GM12878 (cell line): ENCODE measurements around the gene AKAP12. TPM values are rescaled to one million over a fixed set of nuclear protein-coding genes. Genes with fewer than 3 reads are reported as not detected.

Experiments used
- ATAC-seq: fragments of 200-7000 bp; cut with Tn5 transposase; 3 replicates; pipeline ENCODE4 v1.9.1; 2020; ENCODE audit warnings: mild to moderate bottlenecking, moderate library complexity
- BruUV-seq: library from RNA; stranded (reverse); fragments of 400-500 nt; replicated peaks from 2 replicates; lab custom pipeline; 2021; lab: Mats Ljungman, UMichigan
- CTCF ChIA-PET: fragments of 300-600 bp; sonication (Branson Sonifier 250); formaldehyde crosslinking; extraction: SDS; loops from one replicate; lab custom pipeline; 2021; ENCODE audit warnings: inconsistent platforms; lab: Yijun Ruan, JAX
- POLR2A ChIA-PET: fragments of 350-600 bp; formaldehyde crosslinking; extraction: SDS; loops from one replicate; lab custom pipeline; 2021; ENCODE audit warnings: inconsistent platforms; lab: Charles Lee
- RAD21 ChIA-PET: fragments of 300-600 bp; sonication (Branson Sonifier 250); formaldehyde crosslinking; loops from one replicate; lab custom pipeline; 2023; ENCODE audit warnings: antibody characterized with exemption; ENCODE audit not compliant: unreplicated experiment; lab: Charles Lee
- SMC1A ChIA-PET: fragments of 300-600 bp; sonication (Branson Sonifier 250); formaldehyde crosslinking; loops from one replicate; lab custom pipeline; 2023; ENCODE audit not compliant: unreplicated experiment, uncharacterized antibody; lab: Charles Lee
- DNase-seq: peaks from one replicate; pipeline ENCODE4 v3.0.0-alpha.2; 2011; ENCODE audit warnings: low read depth, low spot score
- FAIRE-seq: peaks from 3 replicates; lab custom pipeline; 2011; peaks lifted over from hg19 to GRCh38; lab: Jason Lieb, UNC
- H2AFZ ChIP-seq: 2 replicates; pipeline ENCODE4 v1.6.0; 2011; ENCODE audit warnings: low read depth, low read length, control low read depth; ENCODE audit not compliant: control insufficient read depth
- H3K27ac ChIP-seq: 2 replicates; pipeline ENCODE4 v1.5.1; 2011; ENCODE audit warnings: control low read depth; ENCODE audit not compliant: control insufficient read depth, insufficient read depth
- H3K27me3 ChIP-seq, 2 experiments: replicated peaks in 1 of 2; 2 replicates each; pipeline versions ENCODE4 v1.6.0 to v1.6.1; 2011; ENCODE audit warnings: low read length in 1 of 2; ENCODE audit not compliant: control insufficient read depth in 2 of 2, insufficient read depth in 2 of 2
- H3K36me3 ChIP-seq, 2 experiments: 2 replicates each; pipeline ENCODE4 v1.5.1; 2011; ENCODE audit warnings: low read length in 1 of 2; ENCODE audit not compliant: control insufficient read depth in 2 of 2, insufficient read depth in 2 of 2
- H3K4me1 ChIP-seq: 2 replicates; pipeline ENCODE4 v1.6.1; 2011; ENCODE audit warnings: mild to moderate bottlenecking, low read length, moderate library complexity, mixed read lengths; ENCODE audit not compliant: control insufficient read depth, insufficient read depth
- H3K4me2 ChIP-seq: 2 replicates; pipeline ENCODE4 v1.6.0; 2011; ENCODE audit warnings: control low read depth; ENCODE audit not compliant: control insufficient read depth, insufficient read depth
- H3K4me3 ChIP-seq: fragments of 200-600 bp; sonication (generic); 2 replicates; pipeline ENCODE4 v1.5.1; 2016
- H3K79me2 ChIP-seq: 2 replicates; pipeline ENCODE4 v1.6.0; 2011; ENCODE audit warnings: low read length; ENCODE audit not compliant: control insufficient read depth, insufficient read depth
- H3K9ac ChIP-seq: 2 replicates; pipeline ENCODE4 v1.8.0; 2011; ENCODE audit warnings: low read length, control low read depth, mixed read lengths; ENCODE audit not compliant: control insufficient read depth, insufficient read depth
- H3K9me3 ChIP-seq: replicated peaks from 3 replicates; pipeline ENCODE4 v1.5.1; 2011; ENCODE audit warnings: mild to moderate bottlenecking, low read length; ENCODE audit not compliant: control insufficient read depth, insufficient read depth
- H4K20me1 ChIP-seq: 2 replicates; pipeline ENCODE4 v1.6.0; 2011; ENCODE audit not compliant: control insufficient read depth, insufficient read depth
- BACH1 ChIP-seq: fragments of 450-650 bp; IDR thresholded peaks from 2 replicates; pipeline ENCODE4 v1.6.1; 2017; ENCODE audit warnings: mild to moderate bottlenecking, borderline replicate concordance
- BMI1 ChIP-seq: fragments of 450-650 bp; IDR thresholded peaks from 2 replicates; pipeline ENCODE4 v1.6.1; 2016; ENCODE audit warnings: mild to moderate bottlenecking, moderate library complexity, borderline replicate concordance
- GATAD2B ChIP-seq: fragments of 450-650 bp; conservative IDR thresholded peaks from 2 replicates; pipeline ENCODE4 v1.6.1; 2017; ENCODE audit warnings: low read depth, mild to moderate bottlenecking, moderate library complexity
- HDGF ChIP-seq: fragments of 450-650 bp; IDR thresholded peaks from 2 replicates; pipeline ENCODE4 v1.6.1; 2016; ENCODE audit warnings: antibody characterized with exemption
- MEF2B ChIP-seq: fragments of 450-650 bp; IDR thresholded peaks from 2 replicates; pipeline ENCODE4 v1.6.1; 2018; ENCODE audit warnings: mild to moderate bottlenecking, moderate library complexity; ENCODE audit not compliant: partially characterized antibody, poor library complexity, severe bottlenecking
- MTA2 ChIP-seq: fragments of 450-650 bp; IDR thresholded peaks from 2 replicates; pipeline ENCODE4 v1.6.1; 2016; ENCODE audit warnings: low read depth, mild to moderate bottlenecking, moderate library complexity
- MXI1 ChIP-seq: fragments of 150-350 bp; IDR thresholded peaks from 2 replicates; pipeline ENCODE4 v1.6.1; 2011; ENCODE audit warnings: low read depth, mild to moderate bottlenecking, inconsistent platforms, low read length, improper control_type of control experiment
- RAD21 ChIP-seq: IDR thresholded peaks from 2 replicates; pipeline ENCODE4 v1.6.1; 2011; ENCODE audit warnings: mild to moderate bottlenecking, low read depth, low read length, moderate library complexity; ENCODE audit not compliant: insufficient read depth
- SMARCA5 ChIP-seq: fragments of 450-650 bp; IDR thresholded peaks from 2 replicates; pipeline ENCODE4 v1.6.1; 2017; ENCODE audit warnings: mild to moderate bottlenecking
- SUPT20H ChIP-seq: IDR thresholded peaks from 2 replicates; pipeline ENCODE4 v1.6.1; 2011; ENCODE audit warnings: low read depth, mild to moderate bottlenecking, low read length, moderate library complexity, borderline replicate concordance; ENCODE audit not compliant: control insufficient read depth
- TAF1 ChIP-seq: IDR thresholded peaks from 2 replicates; pipeline ENCODE4 v1.6.1; 2011; ENCODE audit warnings: mild to moderate bottlenecking, low read depth, low read length, borderline replicate concordance
- TCF7 ChIP-seq: IDR thresholded peaks from 2 replicates; pipeline ENCODE4 v1.6.1; 2014; ENCODE audit warnings: antibody characterized with exemption, borderline replicate concordance
- YBX1 ChIP-seq: fragments of 450-650 bp; IDR thresholded peaks from 2 replicates; pipeline ENCODE4 v1.6.1; 2016; ENCODE audit warnings: antibody characterized with exemption
- YY1 ChIP-seq: IDR thresholded peaks from 2 replicates; pipeline ENCODE4 v1.6.1; 2011; ENCODE audit warnings: low read depth, mild to moderate bottlenecking, low read length
- ZNF207 ChIP-seq: fragments of 450-650 bp; IDR thresholded peaks from 2 replicates; pipeline ENCODE4 v1.6.1; 2014; ENCODE audit warnings: antibody characterized with exemption, mild to moderate bottlenecking, borderline replicate concordance
- ZNF622 ChIP-seq: fragments of 450-650 bp; IDR thresholded peaks from 2 replicates; pipeline ENCODE4 v1.6.1; 2017; ENCODE audit warnings: mild to moderate bottlenecking, inconsistent platforms
- WGBS: methylation state at CpG from one replicate; pipeline ENCODE4 v1.1.6; 2016; ENCODE audit warnings: low lambda C conversion rate; ENCODE audit not compliant: insufficient replicate concordance, insufficient coverage; ENCODE audit errors: missing lambda C conversion rate; 5-methylcytosine and 5-hydroxymethylcytosine counted together
- in situ Hi-C: fragments of 300-500 bp; cut with MboI; formaldehyde crosslinking; loops from 9 replicates; pipeline ENCODE4 v1.14.3; 2018; ENCODE audit warnings: mixed read lengths
- intact Hi-C: fragments of 100-400 bp; cut with micrococcal nuclease; formaldehyde crosslinking; loops from one replicate; pipeline ENCODE4 v1.14.2; 2022; ENCODE audit not compliant: unreplicated experiment
- polyA plus RNA-seq, 11 experiments: library from polyadenylated mRNA; depleted of rRNA in 4 of 11; unstranded in 6 of 11; stranded (reverse) in 5 of 11; fragments of >200 nt; fragmentation: Nextera tagmentation in 4 of 11; fragmentation: Illumina TruSeq in 1 of 11; extraction: Ambion mirVana in 4 of 11; extraction: Trizol in 1 of 11; gene quantifications; 1 replicate in 1 of 11; 2 replicates in 10 of 11; pipeline versions ENCODE4 v1.2.1 to v1.2.3, GENCODE V29; 2011 to 2016; ENCODE audit warnings: inconsistent platforms in 2 of 11, missing spikeins in 2 of 11, low read depth in 1 of 11
- total RNA-seq, 4 experiments: library from RNA; depleted of rRNA in 3 of 4; stranded (reverse); fragments of >200 nt in 3 of 4; fragmentation: Illumina TruSeq in 1 of 4; extraction: Trizol in 1 of 4; gene quantifications; 2 replicates each; pipeline versions ENCODE4 v1.2.1 to v1.2.3, GENCODE V29; 2013 to 2021

The AKAP12 gene
- total and polyA plus RNA-seq, 10 of the 15 experiments (the other 5 are each of a cell fraction or from before 2014, with no cell fraction given), result under 0.01 to 0.72 (median 0.06) TPM; not detected in 4

GRCh38 chr6:151310852-151311767 lies 71.3 kb downstream of the AKAP12 start:
- no peaks in the 10 kb centered on the region for H3K27me3 ChIP-seq
- SMC1A ChIA-PET, result interaction anchor here (1.1 to 1.4 kb wide), 2 partner anchors 10 to 13 kb away, joined by 3 read pairs; no protein-coding TSS in a partner anchor
- no peak overlapping the region for H3K27ac ChIP-seq
- FAIRE-seq (no peak), ATAC-seq (no peak), DNase-seq (no peak)
- RAD21 ChIA-PET, result interaction anchor here (1.4 kb wide), 1 partner anchor 419 kb away, joined by 3 read pairs; no protein-coding TSS in a partner anchor
- H3K4me1 ChIP-seq, result no peaks in the 10 kb centered on the region
- no peak for TF ChIP-seq MTA2
- no peak for TF ChIP-seq YBX1
- no peak for TF ChIP-seq TAF1
- TF ChIP-seq YY1, result no peak
- BruUV-seq, result no TSS peak
- in situ Hi-C loops (no loop called here), intact Hi-C loops (no loop called here)
- no peak overlapping the region for H3K4me3 ChIP-seq
- no peak overlapping the region for H3K9ac ChIP-seq
- H2AFZ ChIP-seq, result no peak overlapping the region
- H3K79me2 ChIP-seq, result no peaks in the 10 kb centered on the region
- H3K36me3 ChIP-seq, result no peaks in the 10 kb centered on the region
- no peaks in the 10 kb centered on the region for H3K9me3 ChIP-seq
- 70% methylated on average over 14 of the region's 14 CpGs for WGBS
- POLR2A ChIA-PET, result no interaction called here
- CTCF ChIA-PET, result interaction anchor here (1.6 kb wide), 1 partner anchor 12 kb away, joined by 7 read pairs; no protein-coding TSS in a partner anchor
- H3K4me2 ChIP-seq, result no peak overlapping the region
- H4K20me1 ChIP-seq, result no peaks in the 10 kb centered on the region

- H3K27me3 ChIP-seq, result no peaks in the 10 kb centered on the region; a peak in 1 of 4 replicates
- H3K27ac ChIP-seq, result no peak overlapping the region
- intact Hi-C loops, result no loop called here
- no peak overlapping the region for H3K4me2 ChIP-seq
- FAIRE-seq (no peak), DNase-seq (no peak)
- H3K9me3 ChIP-seq, result no peaks in the 10 kb centered on the region
- no TSS peak for BruUV-seq
- H3K79me2 ChIP-seq, result no peaks in the 10 kb centered on the region
- ChIA-PET POLR2A (no interaction called here), CTCF (interaction anchor here (2.1 kb wide), 1 partner anchor 12 kb away, joined by 11 read pairs; no protein-coding TSS in a partner anchor)
- no peaks in the 10 kb centered on the region for H4K20me1 ChIP-seq
- H3K4me1 ChIP-seq, result no peaks in the 10 kb centered on the region
- TF ChIP-seq RAD21 (no peak), SMARCA5 (no peak), SUPT20H (no peak), HDGF (no peak), MXI1 (no peak), MEF2B (no peak), GATAD2B (no peak), ZNF622 (no peak), TCF7 (no peak), BACH1 (no peak), ZNF207 (no peak), BMI1 (no peak)
- TF ChIP-seq, all 136 proteins: peak for 0
- Histone ChIP-seq H2AFZ (no peak overlapping the region), H3K4me3 (no peak overlapping the region), H3K36me3 (no peaks in the 10 kb centered on the region), H3K9ac (no peak overlapping the region)
- ChIA-PET RAD21 (no interaction called here), SMC1A (interaction anchor here (0.6 kb wide), 1 partner anchor 10 kb away, joined by 3 read pairs; no protein-coding TSS in a partner anchor)
- no peak for ATAC-seq
- WGBS, result 64% methylated on average over 5 of the region's 5 CpGs
- in situ Hi-C loops, result no loop called here
These were observed 73.3 kb downstream of the AKAP12 start for GRCh38 chr6:151313066-151313491.
